Kidney epithelial cell (primary cell): ENCODE data around the gene FMNL2. TPM values are rescaled to one million over a fixed set of nuclear protein-coding genes. Genes with fewer than 3 reads are reported as not detected.

Source experiments
- DNase-seq: peaks from one replicate; pipeline ENCODE4 v3.0.0-alpha.2; 2010; ENCODE audit warnings: low read depth
- H3K27me3 ChIP-seq: 2 replicates; pipeline ENCODE4 v1.6.0; 2011; ENCODE audit warnings: low read length; ENCODE audit not compliant: control insufficient read depth, insufficient read depth
- H3K36me3 ChIP-seq: 2 replicates; pipeline ENCODE4 v1.5.1; 2011; ENCODE audit warnings: low read length; ENCODE audit not compliant: control insufficient read depth, insufficient read depth
- H3K4me3 ChIP-seq: 2 replicates; pipeline ENCODE4 v1.5.1; 2011; ENCODE audit warnings: low read depth, mild to moderate bottlenecking, control low read depth, low read length
- total RNA-seq: library from RNA; depleted of rRNA; stranded (reverse); fragments of >200 nt; gene quantifications from 2 replicates; pipeline ENCODE4 v1.2.3, GENCODE V29; 2015
- TF ChIP-seq, protein P1 (sequence below): IDR thresholded peaks from 2 replicates; pipeline ENCODE4 v1.5.1; 2011; ENCODE audit warnings: mild to moderate bottlenecking, moderate library complexity, low read length, control low read depth, inconsistent platforms; ENCODE audit not compliant: insufficient read depth, poor library complexity, severe bottlenecking

Gene FMNL2
- total RNA-seq, 1 donor from 2014 or later = 68.0 TPM

DNA sequence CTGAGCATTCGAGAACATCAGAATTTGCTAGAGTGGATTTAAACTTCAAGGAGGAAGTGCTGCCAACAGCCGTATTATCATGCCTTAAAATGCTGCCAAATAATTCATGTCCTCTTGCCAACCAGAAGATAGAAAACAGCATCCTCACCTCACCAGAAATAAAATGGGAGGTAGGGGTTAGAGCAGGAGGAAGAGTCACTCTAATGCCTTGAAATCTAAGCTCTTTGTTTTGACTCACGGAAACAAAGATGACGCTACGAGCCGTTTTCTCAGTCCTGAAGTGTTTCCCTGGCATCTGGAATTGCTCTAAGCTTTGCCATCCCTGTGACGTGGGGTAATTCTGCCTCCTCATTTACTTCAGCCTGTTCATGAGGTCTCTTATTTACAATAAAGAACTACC is 285.2 kb downstream of the FMNL2 start:
- TF ChIP-seq, protein P1, sequence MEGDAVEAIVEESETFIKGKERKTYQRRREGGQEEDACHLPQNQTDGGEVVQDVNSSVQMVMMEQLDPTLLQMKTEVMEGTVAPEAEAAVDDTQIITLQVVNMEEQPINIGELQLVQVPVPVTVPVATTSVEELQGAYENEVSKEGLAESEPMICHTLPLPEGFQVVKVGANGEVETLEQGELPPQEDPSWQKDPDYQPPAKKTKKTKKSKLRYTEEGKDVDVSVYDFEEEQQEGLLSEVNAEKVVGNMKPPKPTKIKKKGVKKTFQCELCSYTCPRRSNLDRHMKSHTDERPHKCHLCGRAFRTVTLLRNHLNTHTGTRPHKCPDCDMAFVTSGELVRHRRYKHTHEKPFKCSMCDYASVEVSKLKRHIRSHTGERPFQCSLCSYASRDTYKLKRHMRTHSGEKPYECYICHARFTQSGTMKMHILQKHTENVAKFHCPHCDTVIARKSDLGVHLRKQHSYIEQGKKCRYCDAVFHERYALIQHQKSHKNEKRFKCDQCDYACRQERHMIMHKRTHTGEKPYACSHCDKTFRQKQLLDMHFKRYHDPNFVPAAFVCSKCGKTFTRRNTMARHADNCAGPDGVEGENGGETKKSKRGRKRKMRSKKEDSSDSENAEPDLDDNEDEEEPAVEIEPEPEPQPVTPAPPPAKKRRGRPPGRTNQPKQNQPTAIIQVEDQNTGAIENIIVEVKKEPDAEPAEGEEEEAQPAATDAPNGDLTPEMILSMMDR = no peak
- DNase-seq = no peak
- Histone ChIP-seq H3K36me3 (peaks cover 3% of the 10 kb centered on the region), H3K27me3 (no peaks in the 10 kb centered on the region), H3K4me3 (no peak overlapping the region)

DNA sequence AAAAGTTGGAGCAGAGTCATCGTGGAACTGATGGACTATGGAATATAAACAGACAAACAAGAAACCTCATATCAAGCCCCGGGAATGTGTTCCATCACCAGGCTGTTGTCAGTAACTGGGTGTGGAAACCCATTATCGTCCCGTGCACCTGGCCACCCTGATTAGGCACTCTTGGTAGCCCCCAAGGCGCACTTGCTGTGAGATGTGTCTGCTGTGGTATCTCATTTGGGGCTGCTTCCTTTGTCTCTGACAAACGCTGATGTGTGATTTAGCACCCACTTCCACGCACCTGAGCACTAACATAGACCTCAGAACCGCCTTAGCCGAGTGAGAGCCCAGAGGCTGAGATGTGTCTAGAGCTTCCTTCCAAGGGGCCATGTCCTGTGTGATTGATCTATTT is 286.0 kb downstream of the FMNL2 start:
- Histone ChIP-seq H3K27me3 (no peaks in the 10 kb centered on the region), H3K4me3 (no peak overlapping the region), H3K36me3 (peaks cover 3% of the 10 kb centered on the region)
- no peak for DNase-seq
- TF ChIP-seq, protein P1 = no peak

DNA sequence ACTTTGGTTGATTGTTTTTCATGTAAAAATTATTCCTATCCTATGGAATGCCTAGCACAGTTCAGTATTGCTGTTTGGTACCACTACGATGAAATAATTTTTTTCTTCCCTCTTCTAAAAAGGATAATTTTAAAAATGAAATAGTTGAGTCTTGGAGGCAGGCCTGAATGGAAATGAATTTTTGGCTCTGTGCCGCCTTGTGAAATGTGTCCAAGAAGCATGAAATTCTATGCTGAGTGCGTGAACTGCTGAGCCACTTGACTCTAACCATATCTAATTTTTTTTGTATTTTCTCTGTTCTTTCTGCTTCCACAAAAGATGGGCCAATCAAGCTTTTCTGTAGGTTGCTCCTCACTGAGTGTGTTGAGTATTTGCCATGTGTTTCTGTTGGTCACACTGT is 287.2 kb downstream of the FMNL2 start:
- Histone ChIP-seq H3K36me3 (peaks cover 4% of the 10 kb centered on the region), H3K27me3 (no peaks in the 10 kb centered on the region), H3K4me3 (no peak overlapping the region)
- DNase-seq = no peak
- TF ChIP-seq, protein P1 = no peak

DNA sequence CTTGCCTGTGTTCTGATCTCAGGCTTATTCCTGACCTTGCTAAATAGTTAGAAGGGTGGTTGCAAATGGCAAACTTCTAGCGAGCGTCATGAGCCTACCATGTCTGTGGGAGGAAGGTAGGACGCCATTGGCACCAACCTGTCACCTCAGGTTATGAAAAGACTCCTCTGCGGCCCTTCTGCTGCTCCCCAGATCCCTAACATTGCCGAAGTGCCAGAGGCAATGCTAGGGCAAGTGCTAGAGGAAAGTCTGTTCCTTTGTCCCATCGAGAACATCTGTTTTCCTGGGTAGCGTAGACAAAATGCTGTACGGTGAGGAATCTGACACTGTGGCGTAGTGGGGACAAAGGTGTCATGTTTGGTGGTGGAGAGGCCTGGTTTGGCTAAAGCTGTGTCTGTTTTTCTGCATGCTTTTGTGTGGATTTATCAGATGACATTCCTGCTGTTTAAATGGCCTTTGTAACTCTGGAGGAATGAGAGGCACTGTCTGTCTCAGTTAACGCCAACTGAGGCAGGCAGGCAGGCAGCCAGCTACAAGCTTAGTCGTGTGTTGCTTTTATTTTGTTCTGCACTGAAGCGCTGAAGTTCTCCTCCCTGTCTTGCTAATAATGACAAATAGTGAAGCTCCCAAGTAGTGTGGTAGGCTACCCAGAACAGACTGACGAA is 288.2 kb downstream of the FMNL2 start:
- no peak for DNase-seq
- Histone ChIP-seq H3K4me3 (no peak overlapping the region), H3K36me3 (peaks cover 7% of the 10 kb centered on the region), H3K27me3 (no peaks in the 10 kb centered on the region)
- TF ChIP-seq, protein P1 = no peak

DNA sequence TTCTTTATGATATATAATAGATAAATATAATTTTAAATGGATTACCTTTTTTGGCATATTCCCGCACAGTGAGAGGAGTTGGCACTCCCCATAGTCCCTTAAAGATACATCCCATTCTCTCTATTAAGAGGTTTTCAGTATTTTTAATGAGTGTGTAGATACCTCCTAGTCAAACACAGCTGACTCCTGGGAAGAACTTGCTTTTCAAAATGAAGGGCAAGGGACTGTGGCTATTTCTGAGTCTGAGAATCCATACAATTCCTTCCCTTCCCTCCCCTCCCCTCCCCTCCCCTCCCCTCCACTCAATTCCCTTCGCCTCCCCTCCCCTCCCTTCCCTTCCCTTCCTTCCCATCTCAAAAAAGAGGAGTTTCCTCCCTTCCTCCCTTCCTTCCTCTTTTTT is 288.8 kb downstream of the FMNL2 start:
- no peak for DNase-seq
- H3K4me3 ChIP-seq = no peak overlapping the region
- H3K36me3 ChIP-seq = peaks cover 8% of the 10 kb centered on the region
- no peaks in the 10 kb centered on the region for H3K27me3 ChIP-seq
- TF ChIP-seq, protein P1 = no peak

DNA sequence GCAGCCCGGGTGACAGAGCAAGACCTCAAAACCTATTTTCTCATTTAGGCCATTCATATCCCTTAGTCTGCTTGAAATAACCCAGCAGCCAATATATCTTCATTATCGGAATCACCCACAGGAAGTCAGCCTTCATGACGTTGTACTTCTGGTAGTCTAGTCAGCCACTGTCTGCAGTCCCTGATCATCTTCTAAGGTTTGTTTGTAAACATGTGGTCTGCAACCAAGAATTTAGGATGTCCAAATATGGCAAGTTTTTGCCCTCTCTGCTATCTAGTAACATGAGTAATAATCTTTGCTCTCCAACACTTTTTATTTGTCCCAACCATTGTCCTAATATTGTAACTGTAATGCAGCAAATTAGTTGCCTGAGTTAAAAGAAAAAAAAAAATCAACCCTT is 289.8 kb downstream of the FMNL2 start:
- H3K27me3 ChIP-seq = no peaks in the 10 kb centered on the region
- no peak for DNase-seq
- TF ChIP-seq, protein P1 = no peak
- no peak overlapping the region for H3K4me3 ChIP-seq
- peaks cover 8% of the 10 kb centered on the region for H3K36me3 ChIP-seq
